Large intestine (tissue), 3 donors: Measurements from ENCODE around the gene ACCS. TPM values are rescaled to one million over a fixed set of nuclear protein-coding genes. Genes with fewer than 3 reads are reported as not detected.

Source experiments
- DNase-seq, 2 donors: peaks; one replicate each; pipeline versions ENCODE4 v3.0.0 to v3.0.0-alpha.2; 2013
- H3K27ac ChIP-seq: one replicate; pipeline ENCODE4 v1.5.1; 2013; ENCODE audit warnings: low read length
- H3K27me3 ChIP-seq: 2 replicates; pipeline ENCODE4 v1.6.1; 2013; ENCODE audit warnings: low read length; ENCODE audit not compliant: control insufficient read depth, insufficient read depth
- H3K36me3 ChIP-seq: 2 replicates; pipeline ENCODE4 v1.6.1; 2013; ENCODE audit warnings: low read length; ENCODE audit not compliant: control insufficient read depth, insufficient read depth
- H3K4me1 ChIP-seq: one replicate; pipeline ENCODE4 v1.6.1; 2013; ENCODE audit warnings: low read length; ENCODE audit not compliant: control insufficient read depth, insufficient read depth
- H3K4me3 ChIP-seq: one replicate; pipeline ENCODE4 v1.5.1; 2013; ENCODE audit warnings: low read length
- H3K9me3 ChIP-seq: one replicate; pipeline ENCODE4 v1.6.1; 2013; ENCODE audit warnings: mild to moderate bottlenecking, low read depth, low read length, moderate library complexity; ENCODE audit not compliant: control insufficient read depth
- WGBS: methylation state at CpG from one replicate; pipeline ENCODE4 v1.1.5; 2013; ENCODE audit warnings: low lambda C conversion rate; ENCODE audit not compliant: insufficient coverage; 5-methylcytosine and 5-hydroxymethylcytosine counted together
- polyA plus RNA-seq: library from polyadenylated mRNA; unstranded; fragments of 120-200 nt; gene quantifications from one replicate; pipeline ENCODE4 v1.2.1, GENCODE V29; 2013

ACCS gene
- polyA plus RNA-seq, 1 donor, result 49.5 TPM

- H3K4me3 ChIP-seq, result no peak overlapping the region
- no peaks in the 10 kb centered on the region for H3K27me3 ChIP-seq
- peaks cover 5% of the 10 kb centered on the region for H3K4me1 ChIP-seq
- no peak for DNase-seq
- no peak overlapping the region for H3K27ac ChIP-seq
- peaks cover 22% of the 10 kb centered on the region for H3K36me3 ChIP-seq
- no CpG with 5 or more reads among the region's 2 CpGs for WGBS
- H3K9me3 ChIP-seq, result no peaks in the 10 kb centered on the region
These were observed 2.1 kb downstream of the ACCS start for GRCh38 chr11:44068180-44068579.

GRCh38 chr11:44071157-44071556, 5.1 kb downstream of the ACCS start:
- H3K36me3 ChIP-seq, result peaks cover 46% of the 10 kb centered on the region
- no peak overlapping the region for H3K4me3 ChIP-seq
- H3K27ac ChIP-seq, result no peak overlapping the region
- no peak for DNase-seq
- no peaks in the 10 kb centered on the region for H3K27me3 ChIP-seq
- H3K9me3 ChIP-seq, result no peaks in the 10 kb centered on the region
- peaks cover 5% of the 10 kb centered on the region for H3K4me1 ChIP-seq
- WGBS, result no CpG with 5 or more reads among the region's 3 CpGs

- Histone ChIP-seq H3K27me3 (no peaks in the 10 kb centered on the region), H3K4me1 (no peaks in the 10 kb centered on the region), H3K9me3 (no peaks in the 10 kb centered on the region), H3K27ac (no peak overlapping the region), H3K4me3 (no peak overlapping the region), H3K36me3 (peaks cover 53% of the 10 kb centered on the region)
- 100% methylated on average over 1 of the region's 8 CpGs for WGBS
- DNase-seq, result no peak
These were observed 6.9 kb downstream of the ACCS start for GRCh38 chr11:44072757-44073658.

GRCh38 chr11:44078794-44079193, 12.7 kb downstream of the ACCS start:
- WGBS, result no CpG with 5 or more reads among the region's 5 CpGs
- no peaks in the 10 kb centered on the region for H3K9me3 ChIP-seq
- no peak overlapping the region for H3K4me3 ChIP-seq
- no peaks in the 10 kb centered on the region for H3K4me1 ChIP-seq
- H3K27ac ChIP-seq, result no peak overlapping the region
- peaks cover 60% of the 10 kb centered on the region for H3K36me3 ChIP-seq
- H3K27me3 ChIP-seq, result no peaks in the 10 kb centered on the region
- no peak for DNase-seq

GRCh38 chr11:44079376-44079775, 13.3 kb downstream of the ACCS start:
- H3K9me3 ChIP-seq, result no peaks in the 10 kb centered on the region
- H3K36me3 ChIP-seq, result peaks cover 57% of the 10 kb centered on the region
- no peak overlapping the region for H3K4me3 ChIP-seq
- WGBS, result no CpG with 5 or more reads among the region's 6 CpGs
- H3K27ac ChIP-seq, result no peak overlapping the region
- DNase-seq, result no peak
- H3K27me3 ChIP-seq, result no peaks in the 10 kb centered on the region
- H3K4me1 ChIP-seq, result no peaks in the 10 kb centered on the region

- H3K4me1 ChIP-seq, result no peaks in the 10 kb centered on the region
- DNase-seq, result no peak
- no peaks in the 10 kb centered on the region for H3K9me3 ChIP-seq
- H3K27ac ChIP-seq, result no peak overlapping the region
- no peaks in the 10 kb centered on the region for H3K27me3 ChIP-seq
- WGBS, result no CpG with 5 or more reads among the region's 9 CpGs
- H3K36me3 ChIP-seq, result peaks cover 45% of the 10 kb centered on the region
- no peak overlapping the region for H3K4me3 ChIP-seq
These were observed 14.9 kb downstream of the ACCS start for GRCh38 chr11:44080951-44081350.

- peaks cover 35% of the 10 kb centered on the region for H3K36me3 ChIP-seq
- DNase-seq, result no peak
- no peaks in the 10 kb centered on the region for H3K27me3 ChIP-seq
- H3K4me3 ChIP-seq, result no peak overlapping the region
- WGBS, result no CpG with 5 or more reads among the region's 4 CpGs
- no peaks in the 10 kb centered on the region for H3K9me3 ChIP-seq
- no peak overlapping the region for H3K27ac ChIP-seq
- no peaks in the 10 kb centered on the region for H3K4me1 ChIP-seq
These were observed 16.6 kb downstream of the ACCS start for GRCh38 chr11:44082645-44083044.

GRCh38 chr11:44083433-44083832, 17.4 kb downstream of the ACCS start:
- Histone ChIP-seq H3K4me3 (no peak overlapping the region), H3K36me3 (peaks cover 32% of the 10 kb centered on the region), H3K4me1 (no peaks in the 10 kb centered on the region), H3K27ac (no peak overlapping the region), H3K9me3 (no peaks in the 10 kb centered on the region), H3K27me3 (no peaks in the 10 kb centered on the region)
- no peak for DNase-seq
- no CpG with 5 or more reads among the region's 10 CpGs for WGBS

- H3K27me3 ChIP-seq, result no peaks in the 10 kb centered on the region
- WGBS, result 63% methylated on average over 2 of the region's 5 CpGs
- H3K4me1 ChIP-seq, result no peaks in the 10 kb centered on the region
- peaks cover 32% of the 10 kb centered on the region for H3K36me3 ChIP-seq
- DNase-seq, result no peak
- no peak overlapping the region for H3K4me3 ChIP-seq
- no peak overlapping the region for H3K27ac ChIP-seq
- no peaks in the 10 kb centered on the region for H3K9me3 ChIP-seq
These were observed 17.8 kb downstream of the ACCS start for GRCh38 chr11:44083906-44084305.

GRCh38 chr11:44085330-44085729, 19.3 kb downstream of the ACCS start:
- no peaks in the 10 kb centered on the region for H3K27me3 ChIP-seq
- no peaks in the 10 kb centered on the region for H3K9me3 ChIP-seq
- WGBS, result 100% methylated on average over 1 of the region's 1 CpG
- no peaks in the 10 kb centered on the region for H3K4me1 ChIP-seq
- H3K27ac ChIP-seq, result no peak overlapping the region
- DNase-seq, result no peak
- H3K4me3 ChIP-seq, result no peak overlapping the region
- H3K36me3 ChIP-seq, result peaks cover 22% of the 10 kb centered on the region

- 91% methylated on average over 4 of the region's 4 CpGs for WGBS
These were observed 22.3 kb downstream of the ACCS start for GRCh38 chr11:44088377-44088776.

More at GRCh38 chr11:44088377-44088776, 22.3 kb downstream of the ACCS start:
- no peaks in the 10 kb centered on the region for H3K4me1 ChIP-seq
- no peak overlapping the region for H3K4me3 ChIP-seq
- no peak overlapping the region for H3K27ac ChIP-seq
- peaks cover 2% of the 10 kb centered on the region for H3K36me3 ChIP-seq
- no peaks in the 10 kb centered on the region for H3K9me3 ChIP-seq
- no peaks in the 10 kb centered on the region for H3K27me3 ChIP-seq
- DNase-seq, result no peak
